HL-60 (cell line): ENCODE results near the gene KIF12.

Experiments
- DNase-seq, 2 experiments: peaks; one replicate each; pipeline ENCODE4 v3.0.0-alpha.2; 2010 to 2020; ENCODE audit warnings: low read depth in 1 of 2, low spot score in 1 of 2
- H3K27ac ChIP-seq: fragments of 250-450 bp; sonication (Bioruptor Pico); replicated peaks from 2 replicates; pipeline ENCODE4 v1.5.1; 2020; ENCODE audit warnings: mild to moderate bottlenecking, moderate library complexity
- H3K27me3 ChIP-seq: fragments of 250-450 bp; sonication (Bioruptor Pico); 2 replicates; pipeline ENCODE4 v1.5.1; 2021; ENCODE audit warnings: mild to moderate bottlenecking, moderate library complexity; ENCODE audit not compliant: insufficient read depth, poor library complexity, severe bottlenecking
- H3K4me3 ChIP-seq: replicated peaks from 2 replicates; pipeline ENCODE4 v1.5.1; 2011; ENCODE audit warnings: mild to moderate bottlenecking, control low read depth, low read length; ENCODE audit not compliant: insufficient read depth
- CTCF ChIP-seq: IDR thresholded peaks from one replicate; pipeline ENCODE4 v1.5.1; 2011; ENCODE audit warnings: low read length, control low read depth, inconsistent platforms; ENCODE audit not compliant: insufficient read depth
- GABPA ChIP-seq: IDR thresholded peaks from 2 replicates; pipeline ENCODE4 v1.6.1; 2012; ENCODE audit warnings: low read depth
- POLR2AphosphoS5 ChIP-seq: IDR thresholded peaks from 2 replicates; pipeline ENCODE4 v1.6.1; 2012; ENCODE audit warnings: low read depth
- REST ChIP-seq: IDR thresholded peaks from 2 replicates; pipeline ENCODE4 v1.6.1; 2012; ENCODE audit warnings: low read depth; ENCODE audit not compliant: insufficient replicate concordance
- SPI1 ChIP-seq: IDR thresholded peaks from 2 replicates; pipeline ENCODE4 v1.6.1; 2012; ENCODE audit warnings: low read depth, mild to moderate bottlenecking, borderline replicate concordance

KIF12 gene

GRCh38 chr9:114053246-114054005, 45.7 kb downstream of the KIF12 start:
- no peak for DNase-seq
- TF ChIP-seq GABPA (no peak), CTCF (no peak), SPI1 (no peak), POLR2AphosphoS5 (no peak), REST (no peak)
- Histone ChIP-seq H3K27me3 (no peaks in the 10 kb centered on the region), H3K27ac (no peak overlapping the region), H3K4me3 (no peak overlapping the region)

GRCh38 chr9:114051706-114052105, 47.4 kb downstream of the KIF12 start:
- Histone ChIP-seq H3K27me3 (no peaks in the 10 kb centered on the region), H3K4me3 (no peak overlapping the region), H3K27ac (no peak overlapping the region)
- TF ChIP-seq SPI1 (no peak), REST (no peak), CTCF (no peak), POLR2AphosphoS5 (no peak), GABPA (no peak)
- no peak for DNase-seq

DNA sequence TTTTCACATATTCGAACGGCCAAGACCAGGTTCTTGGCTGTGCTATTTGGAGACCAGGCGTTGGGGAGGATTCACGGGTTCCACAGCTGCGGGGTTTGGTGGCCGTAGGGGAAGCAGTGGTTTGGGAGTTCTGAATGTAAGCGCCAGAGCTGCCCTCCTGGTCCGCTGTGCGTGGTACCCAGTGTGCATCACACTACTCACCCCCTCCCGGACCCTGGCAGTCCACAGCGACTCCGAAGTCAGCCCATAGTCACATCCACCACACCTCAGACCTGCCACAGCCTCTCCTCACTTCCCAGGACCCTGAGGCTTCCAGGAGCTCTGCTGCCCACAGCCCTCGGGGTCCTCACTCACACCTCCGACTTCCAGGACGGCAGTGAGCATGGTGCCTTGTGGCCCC, 47.8 kb downstream of the KIF12 start:
- Histone ChIP-seq H3K27ac (no peak overlapping the region), H3K27me3 (no peaks in the 10 kb centered on the region), H3K4me3 (no peak overlapping the region)
- TF ChIP-seq REST (no peak), GABPA (no peak), SPI1 (no peak), POLR2AphosphoS5 (no peak)
- DNase-seq = no peak
